MM.1S (cell line): ENCODE results near the gene UGGT2.
"Not testable (repeated sequence)": the region's sequence is repeated elsewhere in the genome, so short reads cannot be mapped to it uniquely, and the experiment has no call there.

ENCODE experiments used
- EZH2 ChIP-seq: fragments of 300-600 bp; sonication (generic); optimal IDR thresholded peaks from 2 replicates; pipeline ENCODE3; 2017; ENCODE audit warnings: low read depth, mild to moderate bottlenecking, antibody characterized with exemption, low read length, mixed read lengths
- TF ChIP-seq, protein P1 (sequence below): fragments of 300-600 bp; sonication (generic); IDR thresholded peaks from 2 replicates; pipeline ENCODE4 v1.5.1; 2016; ENCODE audit warnings: antibody characterized with exemption, low read length, mixed read lengths

DNA sequence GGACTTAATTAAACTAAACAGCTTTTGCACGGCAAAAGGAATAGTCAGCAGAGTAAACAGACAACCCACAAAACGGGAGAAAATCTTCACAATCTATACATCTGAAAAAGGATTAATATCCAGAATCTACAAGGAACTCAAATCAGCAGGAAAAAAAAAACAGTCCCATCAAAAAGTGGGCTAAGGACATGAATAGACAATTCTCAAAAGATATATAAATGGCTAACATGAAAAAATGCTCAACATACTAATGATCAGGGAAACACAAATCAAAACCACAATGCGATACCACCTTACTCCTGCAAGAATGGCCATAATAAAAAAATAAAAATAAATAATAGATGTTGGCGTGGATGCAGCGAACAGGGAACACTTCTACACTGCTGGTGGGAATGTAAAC lies 1.7 kb downstream of the UGGT2 start:
- TF ChIP-seq, protein P1, sequence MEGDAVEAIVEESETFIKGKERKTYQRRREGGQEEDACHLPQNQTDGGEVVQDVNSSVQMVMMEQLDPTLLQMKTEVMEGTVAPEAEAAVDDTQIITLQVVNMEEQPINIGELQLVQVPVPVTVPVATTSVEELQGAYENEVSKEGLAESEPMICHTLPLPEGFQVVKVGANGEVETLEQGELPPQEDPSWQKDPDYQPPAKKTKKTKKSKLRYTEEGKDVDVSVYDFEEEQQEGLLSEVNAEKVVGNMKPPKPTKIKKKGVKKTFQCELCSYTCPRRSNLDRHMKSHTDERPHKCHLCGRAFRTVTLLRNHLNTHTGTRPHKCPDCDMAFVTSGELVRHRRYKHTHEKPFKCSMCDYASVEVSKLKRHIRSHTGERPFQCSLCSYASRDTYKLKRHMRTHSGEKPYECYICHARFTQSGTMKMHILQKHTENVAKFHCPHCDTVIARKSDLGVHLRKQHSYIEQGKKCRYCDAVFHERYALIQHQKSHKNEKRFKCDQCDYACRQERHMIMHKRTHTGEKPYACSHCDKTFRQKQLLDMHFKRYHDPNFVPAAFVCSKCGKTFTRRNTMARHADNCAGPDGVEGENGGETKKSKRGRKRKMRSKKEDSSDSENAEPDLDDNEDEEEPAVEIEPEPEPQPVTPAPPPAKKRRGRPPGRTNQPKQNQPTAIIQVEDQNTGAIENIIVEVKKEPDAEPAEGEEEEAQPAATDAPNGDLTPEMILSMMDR, result not testable (repeated sequence)
- TF ChIP-seq EZH2, result not testable (repeated sequence)
